Measurements from ENCODE around the gene TBC1D5. TPM values are rescaled to one million over a fixed set of nuclear protein-coding genes. Genes with fewer than 3 reads are reported as not detected.
"Not testable (repeated sequence)": the region's sequence is repeated elsewhere in the genome, so short reads cannot be mapped to it uniquely, and the experiment has no call there.

The TBC1D5 gene
- polyA plus RNA-seq, 1 experiment: 27.0 TPM

- no peak for DNase-seq (ENCODE audit: low read depth)
Measured at GRCh38 chr3:17707813-17708543, 34.5 kb downstream of the TBC1D5 start.

GRCh38 chr3:17705991-17706390, 36.4 kb downstream of the TBC1D5 start:
- H3K36me3 ChIP-seq (ENCODE audit: control insufficient read depth, insufficient read depth, low read length); CTCF ChIA-PET; POLR2A ChIA-PET; H3K27me3 ChIP-seq (ENCODE audit: control insufficient read depth, insufficient read depth, low read length); H3K4me3 ChIP-seq (ENCODE audit: low read depth, low read length); DNase-seq (ENCODE audit: low read depth): not testable (repeated sequence)

More at GRCh38 chr3:17707813-17708543, 34.5 kb downstream of the TBC1D5 start:
- CTCF ChIA-PET: no interaction called here
- Histone ChIP-seq H3K4me3 (ENCODE audit: low read depth, low read length) (no peak overlapping the region), H3K27me3 (ENCODE audit: control insufficient read depth, insufficient read depth, low read length) (no peaks in the 10 kb centered on the region), H3K36me3 (ENCODE audit: control insufficient read depth, insufficient read depth, low read length) (no peaks in the 10 kb centered on the region)
- TF ChIP-seq CTCF (IDR thresholded peaks at IDR 0.05; ENCODE audit: insufficient read depth, low read depth, low read length): no peak
- POLR2A ChIA-PET: no interaction called here

GRCh38 chr3:17699815-17700214, 42.6 kb downstream of the TBC1D5 start:
- H3K27me3 ChIP-seq (ENCODE audit: control insufficient read depth, insufficient read depth, low read length); POLR2A ChIA-PET; CTCF ChIA-PET; H3K36me3 ChIP-seq (ENCODE audit: control insufficient read depth, insufficient read depth, low read length); H3K4me3 ChIP-seq (ENCODE audit: low read depth, low read length); DNase-seq (ENCODE audit: low read depth): not testable (repeated sequence)

GRCh38 chr3:17695665-17696064, 46.8 kb downstream of the TBC1D5 start:
- CTCF ChIA-PET: interaction anchor here (0.6 kb wide), 1 partner anchor 81 kb away, joined by 3 read pairs; no protein-coding TSS in a partner anchor
- DNase-seq (ENCODE audit: low read depth); H3K36me3 ChIP-seq (ENCODE audit: control insufficient read depth, insufficient read depth, low read length); POLR2A ChIA-PET; H3K27me3 ChIP-seq (ENCODE audit: control insufficient read depth, insufficient read depth, low read length); H3K4me3 ChIP-seq (ENCODE audit: low read depth, low read length): not testable (repeated sequence)

GRCh38 chr3:17693670-17693999, 48.8 kb downstream of the TBC1D5 start:
- CTCF ChIA-PET: interaction anchor here (1.6 kb wide), 1 partner anchor 147 kb away, joined by 3 read pairs; no protein-coding TSS in a partner anchor
- H3K4me3 ChIP-seq (ENCODE audit: low read depth, low read length); H3K27me3 ChIP-seq (ENCODE audit: control insufficient read depth, insufficient read depth, low read length); H3K36me3 ChIP-seq (ENCODE audit: control insufficient read depth, insufficient read depth, low read length); DNase-seq (ENCODE audit: low read depth); POLR2A ChIA-PET: not testable (repeated sequence)

GRCh38 chr3:17692846-17693669, 49.4 kb downstream of the TBC1D5 start:
- POLR2A ChIA-PET; H3K27me3 ChIP-seq (ENCODE audit: control insufficient read depth, insufficient read depth, low read length); H3K4me3 ChIP-seq (ENCODE audit: low read depth, low read length); H3K36me3 ChIP-seq (ENCODE audit: control insufficient read depth, insufficient read depth, low read length); DNase-seq (ENCODE audit: low read depth): not testable (repeated sequence)
- CTCF ChIA-PET: interaction anchor here (1.6 kb wide), 1 partner anchor 148 kb away, joined by 3 read pairs; no protein-coding TSS in a partner anchor

GRCh38 chr3:17687566-17687965, 54.9 kb downstream of the TBC1D5 start:
- no peak for DNase-seq (ENCODE audit: low read depth)
- Histone ChIP-seq H3K27me3 (ENCODE audit: control insufficient read depth, insufficient read depth, low read length) (no peaks in the 10 kb centered on the region), H3K36me3 (ENCODE audit: control insufficient read depth, insufficient read depth, low read length) (no peaks in the 10 kb centered on the region), H3K4me3 (ENCODE audit: low read depth, low read length) (no peak overlapping the region)
- ChIA-PET POLR2A (no interaction called here), CTCF (interaction anchor here (0.9 kb wide), 1 partner anchor 276 kb away, joined by 3 read pairs; no protein-coding TSS in a partner anchor)
- no peak for TF ChIP-seq CTCF (IDR thresholded peaks at IDR 0.05; ENCODE audit: insufficient read depth, low read depth, low read length)
